PFSK-1 (cell line): Measurements from ENCODE around the gene ICA1.

Source experiments
- FOXP2 ChIP-seq: optimal IDR thresholded peaks from 2 replicates; pipeline ENCODE3; 2011; ENCODE audit warnings: borderline replicate concordance, control low read depth, inconsistent platforms; ENCODE audit not compliant: insufficient read depth; ENCODE audit errors: extremely low read length, extremely low read depth
- POLR2AphosphoS5 ChIP-seq: IDR thresholded peaks from 2 replicates; pipeline ENCODE4 v1.6.1; 2012; ENCODE audit warnings: low read depth, mild to moderate bottlenecking, control low read depth, low read length, moderate library complexity
- SIN3A ChIP-seq: IDR thresholded peaks from 2 replicates; pipeline ENCODE4 v1.6.1; 2012; ENCODE audit warnings: mild to moderate bottlenecking, low read length, moderate library complexity, borderline replicate concordance; ENCODE audit not compliant: insufficient read depth
- TAF1 ChIP-seq: IDR thresholded peaks from 2 replicates; pipeline ENCODE4 v1.6.1; 2012; ENCODE audit warnings: low read length, control low read depth, borderline replicate concordance; ENCODE audit not compliant: insufficient read depth
- TF ChIP-seq, protein P1 (sequence below), 2 experiments: IDR thresholded peaks; 2 replicates each; pipeline versions ENCODE4 v1.6.1 to v1.8.0; 2011 to 2012; ENCODE audit warnings: low read depth in 2 of 2, low read length in 2 of 2, control low read depth in 1 of 2, inconsistent platforms in 1 of 2, mild to moderate bottlenecking in 1 of 2, moderate library complexity in 1 of 2; ENCODE audit not compliant: insufficient read depth in 1 of 2

DNA sequence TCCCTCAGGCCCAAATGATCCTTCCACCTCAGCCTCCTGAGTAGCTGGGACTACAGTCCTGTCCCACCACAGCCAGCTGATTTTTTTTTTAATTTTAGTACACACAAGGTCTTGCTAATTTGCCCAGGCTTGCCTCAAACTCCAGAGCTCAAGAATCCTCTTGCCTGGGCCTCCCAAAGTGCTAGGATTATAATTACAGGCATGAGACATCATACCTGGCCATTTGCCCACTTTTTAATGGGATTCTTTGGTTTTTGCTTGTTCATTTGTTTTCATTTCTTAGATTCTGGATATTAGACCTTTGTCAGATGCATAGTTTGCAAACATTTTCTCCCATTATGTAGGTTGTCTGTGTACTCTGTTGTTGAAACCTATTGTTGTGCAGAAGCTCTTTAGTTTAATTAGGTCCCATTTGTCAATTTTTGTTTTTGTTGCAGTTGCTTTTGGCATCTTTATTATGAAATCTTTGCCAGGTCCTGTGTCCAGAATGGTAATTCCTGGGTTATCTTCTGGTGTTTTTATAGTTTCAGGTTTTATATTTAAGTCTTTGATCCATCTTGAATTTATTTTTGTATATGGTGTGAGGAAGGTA is 198.2 kb downstream of the ICA1 start:
- TF ChIP-seq SIN3A (no peak), POLR2AphosphoS5 (no peak), TAF1 (no peak), FOXP2 (no peak)
- TF ChIP-seq, protein P1, sequence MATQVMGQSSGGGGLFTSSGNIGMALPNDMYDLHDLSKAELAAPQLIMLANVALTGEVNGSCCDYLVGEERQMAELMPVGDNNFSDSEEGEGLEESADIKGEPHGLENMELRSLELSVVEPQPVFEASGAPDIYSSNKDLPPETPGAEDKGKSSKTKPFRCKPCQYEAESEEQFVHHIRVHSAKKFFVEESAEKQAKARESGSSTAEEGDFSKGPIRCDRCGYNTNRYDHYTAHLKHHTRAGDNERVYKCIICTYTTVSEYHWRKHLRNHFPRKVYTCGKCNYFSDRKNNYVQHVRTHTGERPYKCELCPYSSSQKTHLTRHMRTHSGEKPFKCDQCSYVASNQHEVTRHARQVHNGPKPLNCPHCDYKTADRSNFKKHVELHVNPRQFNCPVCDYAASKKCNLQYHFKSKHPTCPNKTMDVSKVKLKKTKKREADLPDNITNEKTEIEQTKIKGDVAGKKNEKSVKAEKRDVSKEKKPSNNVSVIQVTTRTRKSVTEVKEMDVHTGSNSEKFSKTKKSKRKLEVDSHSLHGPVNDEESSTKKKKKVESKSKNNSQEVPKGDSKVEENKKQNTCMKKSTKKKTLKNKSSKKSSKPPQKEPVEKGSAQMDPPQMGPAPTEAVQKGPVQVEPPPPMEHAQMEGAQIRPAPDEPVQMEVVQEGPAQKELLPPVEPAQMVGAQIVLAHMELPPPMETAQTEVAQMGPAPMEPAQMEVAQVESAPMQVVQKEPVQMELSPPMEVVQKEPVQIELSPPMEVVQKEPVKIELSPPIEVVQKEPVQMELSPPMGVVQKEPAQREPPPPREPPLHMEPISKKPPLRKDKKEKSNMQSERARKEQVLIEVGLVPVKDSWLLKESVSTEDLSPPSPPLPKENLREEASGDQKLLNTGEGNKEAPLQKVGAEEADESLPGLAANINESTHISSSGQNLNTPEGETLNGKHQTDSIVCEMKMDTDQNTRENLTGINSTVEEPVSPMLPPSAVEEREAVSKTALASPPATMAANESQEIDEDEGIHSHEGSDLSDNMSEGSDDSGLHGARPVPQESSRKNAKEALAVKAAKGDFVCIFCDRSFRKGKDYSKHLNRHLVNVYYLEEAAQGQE (IDR thresholded peaks at IDR 0.05; ENCODE audit: insufficient read depth in 1 of 2, low read depth in 2 of 2, low read length in 2 of 2) = no peak
